ENCODE measurements around the gene ZNF367. TPM values are rescaled to one million over a fixed set of nuclear protein-coding genes. Genes with fewer than 3 reads are reported as not detected.

The ZNF367 gene
- total RNA-seq: 7.5 TPM

DNA sequence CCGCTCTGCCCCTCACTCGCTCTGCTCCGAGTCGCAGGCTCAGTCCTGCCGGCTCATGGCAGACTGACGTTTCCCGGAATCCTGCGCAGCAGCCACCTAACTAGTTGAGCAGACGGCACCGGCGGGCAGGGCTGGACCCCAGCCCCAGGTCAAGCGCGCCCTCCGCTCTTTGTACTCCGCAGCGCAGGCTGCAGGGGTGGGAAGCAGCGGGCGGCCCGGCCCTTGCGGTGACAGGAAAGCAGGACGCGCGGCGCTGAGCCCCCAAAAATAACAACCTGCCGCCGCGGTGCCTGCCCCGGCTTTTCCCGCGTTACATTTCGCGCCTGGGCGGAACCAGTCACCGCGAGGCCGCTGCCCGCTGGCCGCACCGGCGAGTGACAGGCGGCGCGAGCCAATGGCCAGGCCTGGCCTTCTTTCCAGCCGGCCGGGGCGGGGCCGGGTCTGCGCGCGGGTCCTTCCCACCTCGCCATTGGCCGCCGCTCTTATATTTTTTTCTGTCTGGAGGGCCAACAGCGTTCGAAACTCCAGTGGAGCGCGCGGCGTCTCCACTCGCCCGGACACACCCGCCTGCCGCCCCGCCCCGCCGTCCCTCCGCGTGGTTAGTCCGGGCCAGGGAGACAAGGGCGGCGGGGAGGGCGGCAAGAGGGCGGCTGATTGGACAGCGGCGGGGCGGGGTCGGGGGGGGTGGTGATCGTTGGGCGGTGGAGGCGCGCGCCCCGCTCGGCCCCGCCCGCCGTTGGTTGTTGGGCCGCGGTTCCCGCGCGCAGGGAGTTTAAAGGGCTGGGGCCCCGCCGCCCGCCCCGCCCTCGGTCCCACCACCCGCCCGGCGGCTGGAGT, at the start of gene ZNF367:
Gene ZNF367 (minus strand): TSS at position 288 of the 837 bp plus-strand sequence. CDS start 338 bp downstream, outside the sequence.
- peak; percentile 97 for DNase-seq

DNA sequence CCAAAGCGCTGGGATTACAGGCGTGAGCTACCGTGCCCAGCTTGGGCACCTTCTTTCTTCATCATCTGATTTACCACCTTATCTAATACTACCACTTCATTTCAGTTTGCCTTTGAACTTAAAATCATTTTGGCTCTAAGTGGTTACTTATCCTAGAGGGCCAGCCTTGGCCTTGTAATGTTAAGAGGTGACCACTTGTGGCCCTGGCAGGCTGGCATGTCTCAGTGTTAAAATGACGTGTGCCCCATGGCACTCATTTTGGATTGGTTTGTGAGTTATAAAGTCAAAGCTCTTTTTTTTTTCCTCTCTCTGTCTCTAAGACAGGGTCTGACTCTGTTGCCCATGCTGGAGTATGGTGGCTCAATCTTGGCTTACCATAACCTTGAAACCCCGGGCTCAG, 49.6 kb upstream of the ZNF367 start:
- no peak for DNase-seq

DNA sequence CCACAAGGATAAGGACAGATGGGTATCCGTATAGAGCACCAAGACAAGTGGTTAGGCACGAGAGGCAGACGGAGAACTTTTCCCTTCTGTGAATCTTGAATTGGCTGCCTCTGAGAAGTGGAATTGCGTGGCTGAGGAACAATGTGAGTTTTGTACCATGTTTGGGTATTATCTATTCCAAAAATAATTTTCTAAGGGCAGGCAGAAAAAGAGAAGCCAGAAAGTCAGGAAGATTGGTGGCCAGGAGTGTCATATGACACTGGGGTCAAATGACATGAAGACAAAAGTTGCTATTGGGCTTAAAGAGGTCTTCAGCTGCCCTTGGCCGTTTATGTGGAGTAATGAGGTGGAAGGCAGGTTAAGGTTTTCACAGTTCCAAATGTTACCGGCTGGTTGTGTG, 46.3 kb upstream of the ZNF367 start:
- no peak for DNase-seq

DNA sequence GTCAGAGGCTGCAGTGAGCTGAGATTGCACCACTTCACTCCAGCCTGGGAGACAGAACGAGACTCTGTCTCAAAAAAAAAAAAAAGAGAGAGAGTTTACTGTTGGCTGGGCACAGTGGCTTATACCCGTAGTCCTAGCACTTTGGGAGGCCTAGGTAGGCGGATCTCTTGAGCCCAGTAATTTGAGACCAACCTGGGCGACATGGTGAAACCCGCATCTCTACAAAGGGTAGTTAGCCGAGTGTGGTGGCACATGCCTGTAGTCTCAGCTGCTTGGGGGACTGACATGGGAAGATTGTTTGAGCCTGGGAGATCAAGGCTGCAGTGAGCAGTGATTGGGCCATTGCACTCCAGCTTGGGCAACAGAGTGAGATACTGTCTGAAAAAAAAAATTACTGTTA, 44.4 kb upstream of the ZNF367 start:
- no peak for DNase-seq

DNA sequence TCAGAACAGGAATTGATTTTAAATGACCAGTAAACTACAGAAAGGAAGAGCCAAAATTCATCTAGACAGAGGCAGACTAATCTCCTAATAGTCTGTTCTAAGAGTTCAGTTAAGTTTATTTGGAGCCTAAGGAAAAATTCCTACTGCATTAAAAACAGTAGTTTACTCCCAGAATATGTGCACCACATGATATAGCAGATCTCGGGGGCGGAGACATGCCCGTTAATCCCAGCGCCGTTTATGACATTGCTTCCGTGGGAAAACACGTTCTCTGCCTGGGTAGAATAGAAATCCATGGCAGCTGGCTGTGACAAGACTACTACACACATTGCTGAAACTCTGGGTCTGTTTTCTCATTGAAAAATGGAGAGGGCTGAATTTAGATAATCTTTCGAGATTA, 43.2 kb upstream of the ZNF367 start:
- peak; percentile 76 for DNase-seq

DNA sequence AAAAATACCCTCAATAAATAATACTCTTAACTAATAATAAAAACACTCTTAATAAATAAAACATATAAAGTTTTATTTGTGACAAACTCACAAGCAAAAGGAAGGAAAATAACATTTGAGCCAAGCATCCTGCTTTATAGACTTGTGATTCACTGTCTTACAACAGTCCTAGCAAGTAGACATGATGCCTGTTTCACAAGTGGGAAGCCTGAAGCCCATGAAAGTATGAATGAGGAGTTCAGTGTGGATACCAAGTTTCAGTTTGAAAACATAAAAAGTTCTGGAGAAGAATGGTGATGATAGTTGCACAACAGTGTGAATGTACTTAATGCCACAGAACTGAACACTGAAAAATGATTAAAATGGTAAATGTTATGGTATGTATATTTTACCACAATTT, 42.7 kb upstream of the ZNF367 start:
- peak; percentile 83 for DNase-seq

DNA sequence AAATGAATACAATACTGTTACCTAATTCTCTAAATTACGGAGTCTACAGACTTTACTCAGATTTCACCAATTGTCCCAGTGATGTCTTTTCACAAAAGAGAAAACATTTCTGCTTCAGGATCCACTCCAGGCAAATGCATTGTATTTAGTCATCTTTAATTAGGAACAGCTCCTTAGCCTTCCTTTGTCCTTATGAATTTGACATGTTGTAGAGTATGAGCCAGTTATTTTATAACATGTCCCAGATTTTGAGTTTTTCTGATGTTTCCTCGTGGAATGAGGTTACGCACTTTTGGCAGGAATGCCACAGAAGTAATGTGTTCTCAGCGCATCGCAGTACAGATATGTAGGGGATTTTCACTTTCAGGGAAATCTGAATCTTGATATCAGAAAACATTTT, 42.3 kb upstream of the ZNF367 start:
- DNase-seq: peak; percentile 83

DNA sequence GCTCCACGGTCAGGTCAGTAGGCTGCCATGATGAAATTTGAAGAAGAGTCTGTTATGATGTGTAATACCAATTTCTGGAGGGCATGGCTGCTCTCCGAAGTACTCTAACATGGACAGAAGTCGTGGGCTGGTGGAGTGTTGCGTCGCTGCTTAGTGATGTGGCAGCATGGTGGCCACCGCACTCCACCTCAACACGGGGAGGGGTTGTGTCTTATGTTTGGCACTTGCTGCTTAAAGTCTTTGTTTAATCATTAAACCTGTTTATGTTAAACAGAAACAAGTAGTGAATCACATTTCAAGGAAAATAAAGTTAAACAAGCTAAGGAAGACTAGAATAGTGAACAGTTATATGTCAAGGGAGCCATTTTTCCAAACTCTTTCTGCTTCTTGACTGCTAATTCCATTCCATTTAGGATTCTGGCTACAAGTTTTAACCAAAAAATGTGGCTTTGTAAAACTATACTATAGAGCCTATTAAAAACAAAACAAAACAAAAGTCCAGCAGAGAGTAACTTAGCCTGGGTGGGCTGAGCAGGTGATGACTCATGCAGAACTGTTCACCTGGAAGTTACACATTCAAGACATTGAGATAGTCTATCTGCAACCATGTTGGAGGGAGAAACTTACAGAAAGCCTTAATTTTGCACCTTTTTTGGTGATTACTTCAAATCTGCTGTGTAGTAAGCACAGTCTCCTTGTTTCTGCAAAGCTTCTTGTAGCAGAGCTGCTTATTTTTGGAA, 41.3 kb upstream of the ZNF367 start:
- no peak for DNase-seq

DNA sequence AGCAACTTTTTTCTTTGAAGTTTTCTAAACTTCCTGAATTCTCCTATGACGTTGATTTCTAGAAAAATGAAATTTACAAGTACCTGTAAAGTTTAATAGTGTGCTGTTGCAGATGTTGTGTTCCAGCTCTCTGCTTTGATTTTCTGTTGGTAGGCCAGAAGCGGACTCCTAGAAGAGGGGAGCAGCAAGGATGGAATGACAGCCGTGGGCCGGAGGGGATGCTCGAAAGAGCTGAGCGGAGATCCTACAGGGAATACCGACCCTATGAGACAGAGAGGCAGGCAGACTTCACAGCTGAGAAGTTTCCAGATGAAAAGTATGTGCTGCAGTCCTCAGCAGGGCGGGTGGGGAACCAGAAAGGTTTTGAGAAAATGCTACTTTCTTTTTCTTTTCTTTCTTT, 40.1 kb upstream of the ZNF367 start:
- DNase-seq: no peak

DNA sequence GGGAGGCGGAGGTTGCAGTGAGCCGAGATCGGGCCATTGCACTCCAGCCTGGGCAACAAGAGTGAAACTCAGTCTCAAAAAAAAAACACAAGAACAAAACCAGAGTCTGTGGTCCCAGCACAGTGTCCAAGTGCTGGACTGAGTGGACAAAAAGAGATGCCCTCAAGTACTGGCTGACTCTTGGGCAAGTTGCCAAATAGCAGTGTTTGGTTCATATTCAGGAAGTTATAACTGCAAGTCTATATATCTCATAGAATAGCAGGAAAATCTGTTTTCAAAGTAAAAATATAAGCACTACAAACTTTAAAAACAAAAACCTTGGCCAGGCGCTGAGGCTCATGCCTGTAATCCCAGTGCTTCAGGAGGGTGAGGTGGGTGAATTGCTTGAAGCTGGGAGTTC, 39.1 kb upstream of the ZNF367 start:
- no peak for DNase-seq

DNA sequence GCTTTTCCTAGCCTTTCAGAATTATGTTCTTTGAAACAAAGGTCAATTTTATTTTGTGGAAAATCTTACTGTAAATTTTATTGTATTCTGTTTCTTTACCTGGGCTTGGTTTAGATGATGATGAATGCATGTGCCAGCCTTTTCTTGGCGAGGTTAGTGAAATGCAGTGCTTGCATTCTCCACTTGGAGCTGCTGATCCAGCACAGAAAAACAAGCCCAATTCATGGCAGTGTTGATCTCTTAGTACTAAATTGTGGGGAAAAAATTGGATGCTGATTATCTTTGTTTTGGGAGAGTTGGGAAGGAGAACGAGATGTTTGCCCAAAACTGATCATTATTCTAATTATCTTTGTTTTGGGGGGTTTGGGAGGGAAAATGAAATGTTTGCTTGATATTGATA, 35.5 kb upstream of the ZNF367 start:
- DNase-seq: peak; percentile 40

DNA sequence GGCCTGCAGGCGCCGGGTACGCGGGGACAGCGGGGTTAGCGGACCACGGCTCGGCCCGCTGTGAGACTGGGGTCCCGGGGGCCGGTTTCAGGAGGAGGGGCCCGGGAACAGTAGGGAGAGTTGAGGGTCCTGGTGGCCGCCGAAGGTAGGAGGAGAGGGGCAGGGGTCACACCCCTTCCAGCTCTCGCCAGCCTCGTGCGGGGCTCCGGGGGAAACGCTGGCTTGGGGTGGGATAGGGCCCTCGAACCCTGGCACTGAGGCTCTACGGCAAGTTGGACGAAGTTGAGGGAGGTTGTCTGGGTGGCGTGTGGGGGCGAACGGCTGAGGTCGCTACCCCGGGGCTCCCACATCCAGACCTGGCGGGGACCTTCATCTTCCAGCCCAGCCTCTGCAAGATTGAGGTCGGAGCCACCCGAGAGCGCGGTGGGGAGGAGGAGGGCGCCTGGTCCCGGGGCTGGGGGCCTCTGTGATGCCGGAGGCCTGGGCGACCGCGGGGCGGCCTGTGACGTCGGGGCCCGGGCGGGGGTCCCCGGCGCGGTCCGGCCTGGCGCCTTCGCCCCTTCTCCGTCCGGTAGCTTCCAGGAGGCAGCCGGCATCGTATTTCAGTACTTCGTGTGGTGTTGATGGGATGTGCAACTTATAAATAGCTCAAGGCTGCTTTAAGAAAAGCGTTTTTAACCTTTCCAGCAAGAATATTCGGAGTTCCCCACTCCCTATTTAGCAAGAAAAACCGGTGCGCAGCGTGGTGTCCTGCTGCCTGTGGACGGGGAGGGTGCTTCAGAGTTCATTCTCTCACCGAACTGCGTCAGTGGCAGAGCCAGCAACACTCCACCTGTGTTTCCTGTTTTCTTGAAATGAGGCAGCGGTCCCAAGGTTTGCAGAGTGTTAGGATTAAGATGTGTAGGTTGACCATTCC, 32.7 kb upstream of the ZNF367 start:
- no peak for DNase-seq

DNA sequence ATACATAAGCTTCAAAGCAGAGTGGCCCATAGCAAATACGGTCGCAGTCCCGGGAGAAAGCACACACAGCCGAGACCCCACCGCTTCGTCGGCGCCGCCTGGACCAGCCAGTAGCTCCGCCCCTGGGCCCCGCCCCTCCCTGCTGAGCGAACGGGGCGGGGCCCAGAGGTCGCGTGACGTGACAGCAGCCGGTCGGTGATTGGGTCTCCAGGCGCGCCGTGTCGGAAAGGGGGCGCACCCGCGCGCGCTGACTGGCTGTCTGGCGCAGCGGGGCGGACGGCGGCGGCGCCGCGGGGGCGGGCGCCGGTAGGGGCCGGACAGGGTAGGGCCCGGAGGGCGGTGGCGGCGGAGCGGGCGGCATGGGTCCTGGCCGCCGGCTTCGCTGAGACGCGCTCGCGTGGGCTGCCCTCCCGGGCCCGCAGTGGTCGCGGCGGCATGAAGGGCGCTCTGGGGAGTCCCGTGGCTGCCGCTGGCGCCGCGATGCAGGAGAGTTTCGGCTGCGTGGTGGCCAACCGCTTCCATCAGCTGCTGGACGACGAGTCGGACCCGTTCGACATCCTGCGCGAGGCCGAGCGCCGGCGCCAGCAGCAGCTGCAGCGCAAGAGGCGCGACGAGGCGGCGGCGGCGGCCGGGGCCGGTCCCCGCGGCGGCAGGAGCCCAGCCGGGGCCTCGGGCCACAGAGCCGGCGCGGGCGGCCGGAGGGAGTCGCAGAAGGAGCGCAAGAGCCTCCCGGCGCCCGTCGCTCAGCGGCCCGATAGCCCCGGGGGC, 31.9 kb upstream of the ZNF367 start, which contains the start of gene HABP4:
Gene HABP4 (plus strand): TSS at position 325 of the 768 bp plus-strand sequence. CDS start 111 bp downstream, at position 436.
- DNase-seq: peak; percentile 94

DNA sequence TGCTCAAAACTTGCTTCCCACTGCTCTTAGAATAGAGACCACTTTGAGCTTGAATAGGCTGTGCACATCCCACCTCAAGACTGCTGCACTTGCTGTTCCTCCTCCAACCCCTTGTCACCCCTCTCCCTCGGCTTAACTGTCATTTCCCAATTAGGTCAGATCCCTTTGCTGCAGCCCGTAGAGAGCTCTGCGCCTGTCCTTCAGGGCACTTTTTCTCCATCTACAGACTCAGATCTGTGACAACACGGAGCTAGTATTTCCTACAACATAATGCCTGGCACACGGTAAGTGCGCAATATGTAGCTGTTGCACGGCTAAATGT, 31.3 kb upstream of the ZNF367 start:
- no peak for DNase-seq

DNA sequence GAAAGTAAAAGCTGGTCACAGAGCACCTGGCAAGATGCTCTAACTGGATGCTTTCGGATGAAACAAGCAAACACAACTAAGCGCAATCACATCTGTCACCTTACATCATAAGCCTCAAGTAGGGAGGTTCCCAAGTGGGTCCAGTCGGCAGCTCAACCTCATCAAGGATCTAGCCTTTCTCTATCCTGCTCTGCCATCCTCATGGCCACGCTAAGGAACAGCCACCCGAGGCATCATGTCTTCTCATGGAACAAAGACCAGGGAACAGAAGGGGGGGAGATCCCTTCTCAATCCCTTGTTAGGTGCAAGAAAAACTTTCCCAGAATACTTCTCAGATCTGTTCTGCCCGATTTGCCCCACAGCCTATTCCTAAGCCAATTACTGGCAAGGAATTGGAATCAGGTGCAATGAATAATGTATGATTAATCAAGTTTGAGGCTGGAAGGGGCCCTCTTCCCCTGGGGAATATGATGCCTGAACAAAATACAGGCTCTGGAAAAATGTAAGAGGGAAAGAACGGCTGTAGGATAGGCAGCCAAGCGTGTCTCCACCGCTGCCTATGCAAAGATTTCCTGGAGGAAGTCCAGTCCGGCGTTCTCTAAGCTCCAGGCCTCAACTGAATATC, 30.5 kb upstream of the ZNF367 start:
- DNase-seq: no peak

DNA sequence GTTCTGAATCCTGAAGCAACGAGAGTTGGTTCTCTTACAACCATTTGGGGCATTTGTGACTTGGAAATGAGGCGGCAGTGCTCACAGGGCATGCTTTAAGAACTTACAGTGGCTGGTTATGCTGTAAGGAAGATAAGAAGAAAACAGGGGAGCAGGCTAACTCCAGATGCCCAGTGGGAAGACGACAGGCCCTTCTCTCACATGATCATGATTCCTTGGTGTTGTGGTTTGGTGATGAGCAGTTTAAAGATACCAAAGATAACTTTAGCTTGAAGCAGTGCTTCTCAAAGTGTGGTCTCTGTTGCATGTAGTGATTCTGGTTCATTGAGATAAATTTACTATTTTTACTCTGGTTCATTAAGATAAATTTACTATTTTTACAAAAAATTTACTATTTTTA, 29.2 kb upstream of the ZNF367 start:
- DNase-seq: no peak

DNA sequence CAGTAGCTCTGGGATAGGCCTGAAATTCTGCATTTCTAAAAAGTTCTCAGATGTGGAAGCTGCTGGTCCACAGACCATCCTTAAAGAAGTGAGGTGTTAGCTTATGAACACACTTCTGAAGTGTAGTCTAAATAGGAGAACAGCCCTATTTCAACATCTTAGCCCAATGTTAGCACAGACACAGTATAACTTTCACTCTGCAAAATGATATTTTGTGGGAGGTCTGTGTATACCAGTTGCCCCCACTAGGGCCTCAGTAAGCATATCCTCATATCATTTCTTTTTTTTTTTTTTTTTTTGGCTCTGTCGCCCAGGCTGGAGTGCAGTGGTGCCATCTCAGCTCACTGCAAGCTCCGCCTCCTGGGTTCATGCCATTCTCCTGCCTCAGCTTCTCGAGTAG, 24.3 kb upstream of the ZNF367 start:
- DNase-seq: no peak

DNA sequence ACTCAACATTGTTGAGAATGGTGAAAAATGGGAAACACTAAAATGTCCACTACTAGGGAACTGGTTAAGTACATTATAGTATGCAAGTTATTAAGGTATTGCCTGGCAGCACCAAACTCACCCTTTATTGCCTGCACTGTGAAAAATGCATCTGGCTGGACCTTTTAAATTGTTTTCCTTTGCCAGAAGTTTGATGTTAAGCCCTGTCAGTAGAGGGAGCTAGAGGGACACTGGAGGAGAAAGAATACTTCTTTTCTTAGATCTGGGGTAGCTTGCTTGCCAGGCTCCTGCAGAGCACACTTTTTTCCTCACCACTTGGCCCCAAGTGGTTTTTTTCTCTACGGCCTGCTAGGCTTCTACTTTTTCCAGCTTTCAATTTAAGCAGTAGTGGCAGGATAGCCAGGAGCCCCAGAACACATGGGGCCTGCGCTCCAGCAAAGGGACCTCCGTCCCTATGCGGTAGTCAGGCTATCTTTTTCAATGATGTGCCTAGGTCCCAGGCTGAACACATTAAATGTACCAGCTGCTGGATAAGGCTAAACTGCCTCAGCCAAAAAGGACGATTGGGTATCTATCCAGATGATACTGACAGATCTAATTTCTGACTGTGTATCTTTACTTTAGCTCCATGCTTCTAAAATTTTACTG, 23.8 kb upstream of the ZNF367 start:
- DNase-seq: no peak

DNA sequence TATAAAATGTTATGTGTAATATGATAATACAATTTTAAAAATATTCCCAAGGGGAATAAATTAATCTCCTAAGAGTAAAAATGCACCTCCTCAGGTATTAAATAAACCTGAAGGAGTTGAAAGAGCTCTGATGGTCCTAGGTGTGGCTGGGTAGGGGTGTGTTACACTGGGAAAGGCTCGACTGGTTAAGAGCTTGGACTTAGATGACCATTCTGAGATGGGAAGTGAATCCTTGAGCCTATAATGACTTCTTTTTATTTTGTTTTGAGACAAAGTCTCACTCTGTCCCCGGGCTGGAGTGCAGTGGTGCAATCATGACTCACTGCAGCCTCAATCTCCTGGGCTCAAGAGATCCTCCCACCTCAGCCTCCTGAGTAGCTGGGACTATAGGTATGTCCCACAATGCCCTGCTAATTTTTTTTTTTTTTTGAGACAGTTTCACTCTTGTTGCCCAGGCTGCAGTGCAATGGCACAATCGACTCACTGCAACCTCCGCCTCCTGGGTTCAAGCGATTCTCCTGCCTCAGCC, 22.6 kb upstream of the ZNF367 start:
- no peak for DNase-seq

DNA sequence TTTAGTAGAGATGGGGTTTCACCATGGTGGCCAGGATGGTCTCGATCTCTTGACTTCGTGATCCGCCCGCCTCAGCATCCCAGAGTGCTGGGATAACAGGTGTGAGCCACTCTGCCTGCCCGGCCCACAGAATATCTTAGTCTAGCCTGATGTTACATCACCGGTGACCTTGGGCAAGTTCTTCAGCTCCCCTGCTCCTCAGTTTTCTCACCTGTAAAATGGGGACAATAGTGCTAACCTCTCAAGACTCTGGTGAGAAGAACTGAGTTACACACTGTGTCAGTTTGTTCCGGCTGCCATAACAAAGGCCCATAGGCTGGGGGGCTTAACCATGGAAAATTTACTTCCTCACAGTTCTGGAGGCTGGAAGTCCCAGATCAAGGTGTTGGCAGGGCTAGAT, 19.3 kb upstream of the ZNF367 start:
- DNase-seq: no peak

Data from skin of body (tissue), 2 donors.